Sigmoid colon (tissue), 7 donors: ENCODE measurements around the gene BAZ1B. TPM values are rescaled to one million over a fixed set of nuclear protein-coding genes. Genes with fewer than 3 reads are reported as not detected.
A peak's percentile ranks its signal among the peaks of the same experiment; 100 is the strongest.

ENCODE experiments used
- DNase-seq: peaks from one replicate; pipeline ENCODE4 v3.0.0-alpha.2; 2019
- H3K27ac ChIP-seq, 4 donors: fragments of 200-600 bp; sonication (generic); one replicate each; pipeline ENCODE4 v1.5.1; 2016 to 2019; ENCODE audit warnings: mild to moderate bottlenecking in 1 of 4
- H3K27me3 ChIP-seq, 3 donors: fragments of 200-600 bp; sonication (generic); one replicate each; pipeline ENCODE4 v1.5.1; 2019; ENCODE audit warnings: mild to moderate bottlenecking in 1 of 3
- H3K36me3 ChIP-seq, 4 donors: fragments of 200-600 bp; sonication (generic); one replicate each; pipeline ENCODE4 v1.5.1; 2016 to 2019
- H3K4me1 ChIP-seq, 4 donors: fragments of 200-600 bp; sonication (generic); one replicate each; pipeline ENCODE4 v1.5.1; 2017 to 2019
- H3K4me3 ChIP-seq, 4 donors: fragments of 200-600 bp; sonication (generic); one replicate each; pipeline ENCODE4 v1.5.1; 2017 to 2019; ENCODE audit warnings: mild to moderate bottlenecking in 2 of 4, moderate library complexity in 1 of 4
- H3K9me3 ChIP-seq, 4 donors: fragments of 200-600 bp in 3 of 4; sonication (generic) in 3 of 4; one replicate each; pipeline versions ENCODE4 v1.5.1 to v1.6.1; 2013 to 2019
- CTCF ChIP-seq, 4 experiments: fragments of 450-650 bp in 3 of 4; fragments of 200-600 bp in 1 of 4; IDR thresholded peaks; one replicate each; pipeline ENCODE4 v1.5.1; 2016 to 2019; ENCODE audit warnings: antibody characterized with exemption in 4 of 4, mild to moderate bottlenecking in 3 of 4, moderate library complexity in 2 of 4
- EP300 ChIP-seq, 4 donors: sonication (generic); formaldehyde crosslinking; IDR thresholded peaks; one replicate each; pipeline ENCODE4 v1.6.1; 2017; ENCODE audit warnings: antibody characterized with exemption in 4 of 4
- POLR2A ChIP-seq, 2 donors: fragments of 450-650 bp; IDR thresholded peaks; one replicate each; pipeline ENCODE4 v1.6.1; 2016; ENCODE audit warnings: antibody characterized with exemption in 2 of 2, mild to moderate bottlenecking in 2 of 2, moderate library complexity in 2 of 2
- POLR2AphosphoS5 ChIP-seq, 4 donors: sonication (generic); formaldehyde crosslinking; IDR thresholded peaks; one replicate each; pipeline ENCODE4 v1.6.1; 2017; ENCODE audit warnings: antibody characterized with exemption in 4 of 4
- WGBS, 2 donors: extraction: QIAGEN DNeasy Blood & Tissue Kit; methylation state at CpG; one replicate each; pipeline ENCODE4 v1.1.7; 2013; 5-methylcytosine and 5-hydroxymethylcytosine counted together
- intact Hi-C: fragments of 100-400 bp; cut with DNase I; formaldehyde crosslinking; loops from one replicate; pipeline ENCODE4 v1.15.1; 2023
- polyA plus RNA-seq, 3 donors: library from polyadenylated mRNA; stranded (reverse); fragments of 200-250 nt; gene quantifications; one replicate each; pipeline ENCODE4 v1.2.3, GENCODE V29; 2013
- total RNA-seq, 4 donors: library from RNA; depleted of rRNA; stranded (reverse); fragments of >200 nt; gene quantifications; one replicate each; pipeline ENCODE4 v1.1.0, GENCODE V29; 2016
- donor health status: healthy with polysubstance abuse.
- donor health status: Bipolar disorder and iron deficiency.
- donor health status: healthy.

The BAZ1B gene
- total and polyA plus RNA-seq, 7 donors: 13.8 to 67.3 (median 47.2) TPM

- no peak overlapping the region for H3K4me3 ChIP-seq
- H3K27ac ChIP-seq: no peak overlapping the region
- H3K4me1 ChIP-seq: peaks cover 0 to 7% (median 0%) of the 10 kb centered on the region in 4 donors
- intact Hi-C loops: no loop called here
- no peak for DNase-seq
- H3K9me3 ChIP-seq: no peaks in the 10 kb centered on the region
- no peak for TF ChIP-seq POLR2AphosphoS5 (IDR thresholded peaks at IDR 0.05)
- no peak for TF ChIP-seq CTCF (IDR thresholded peaks at IDR 0.05)
- TF ChIP-seq POLR2A (IDR thresholded peaks at IDR 0.05): no peak
- TF ChIP-seq EP300 (IDR thresholded peaks at IDR 0.05): no peak
- 76 to 78% methylated on average over 4 of the region's 4 CpGs for WGBS, 2 donors
- no peaks in the 10 kb centered on the region for H3K27me3 ChIP-seq
- H3K36me3 ChIP-seq: peaks cover 57 to 99% (median 80%) of the 10 kb centered on the region in 4 donors
These were observed 75.4 kb downstream of the BAZ1B start for GRCh38 chr7:73446682-73447081.

DNA sequence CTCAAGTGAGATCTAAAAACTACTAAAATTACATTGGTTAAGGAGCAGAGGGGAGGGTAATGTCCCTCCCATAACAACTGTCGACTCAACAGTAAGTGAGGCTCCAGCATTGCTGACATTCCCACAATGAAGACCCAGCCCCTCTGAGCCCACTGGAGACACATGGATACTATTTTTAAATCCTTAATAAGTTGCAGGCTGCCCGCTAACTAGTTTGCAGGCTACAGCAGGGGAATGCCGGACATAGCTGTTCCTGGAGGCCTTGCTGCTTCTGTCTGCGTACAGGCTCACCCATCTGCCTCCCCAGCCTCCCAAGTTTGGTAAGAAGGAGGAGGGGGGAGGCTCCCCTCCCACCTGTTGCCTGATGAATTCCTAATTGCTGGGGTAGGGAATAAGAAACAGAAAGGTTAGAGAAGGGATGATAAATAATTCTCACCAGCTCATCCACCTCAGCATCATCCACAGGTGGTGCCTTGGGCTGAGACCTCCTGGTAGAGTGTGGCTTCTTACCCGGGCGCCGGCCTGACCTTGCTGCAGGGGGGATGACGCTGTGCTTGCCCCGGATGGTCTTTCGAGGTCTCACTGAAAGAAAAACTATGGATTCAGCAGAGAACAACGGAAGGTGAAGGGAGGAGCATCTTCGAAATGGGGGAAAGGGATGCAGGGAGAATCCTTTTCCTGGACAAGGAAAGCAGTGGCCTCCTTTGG is 78.4 kb downstream of the BAZ1B start:
- peaks cover 48 to 99% (median 77%) of the 10 kb centered on the region in 4 donors for H3K36me3 ChIP-seq
- 95 to 96% methylated on average over 12 of the region's 12 CpGs for WGBS, 2 donors
- no peaks in the 10 kb centered on the region for H3K27me3 ChIP-seq
- no peak overlapping the region for H3K27ac ChIP-seq
- H3K4me1 ChIP-seq: peaks cover 0 to 7% (median 0%) of the 10 kb centered on the region in 4 donors
- no peaks in the 10 kb centered on the region for H3K9me3 ChIP-seq
- intact Hi-C loops: no loop called here
- DNase-seq: peak; percentile 17
- TF ChIP-seq POLR2A (IDR thresholded peaks at IDR 0.05) (no peak), CTCF (IDR thresholded peaks at IDR 0.05) (no peak), EP300 (IDR thresholded peaks at IDR 0.05) (no peak), POLR2AphosphoS5 (IDR thresholded peaks at IDR 0.05) (no peak)
- H3K4me3 ChIP-seq: no peak overlapping the region

GRCh38 chr7:73442903-73443500 is 79.1 kb downstream of the BAZ1B start:
- 90% methylated on average over 11 of the region's 11 CpGs for WGBS, 2 donors
- intact Hi-C loops: no loop called here

DNA sequence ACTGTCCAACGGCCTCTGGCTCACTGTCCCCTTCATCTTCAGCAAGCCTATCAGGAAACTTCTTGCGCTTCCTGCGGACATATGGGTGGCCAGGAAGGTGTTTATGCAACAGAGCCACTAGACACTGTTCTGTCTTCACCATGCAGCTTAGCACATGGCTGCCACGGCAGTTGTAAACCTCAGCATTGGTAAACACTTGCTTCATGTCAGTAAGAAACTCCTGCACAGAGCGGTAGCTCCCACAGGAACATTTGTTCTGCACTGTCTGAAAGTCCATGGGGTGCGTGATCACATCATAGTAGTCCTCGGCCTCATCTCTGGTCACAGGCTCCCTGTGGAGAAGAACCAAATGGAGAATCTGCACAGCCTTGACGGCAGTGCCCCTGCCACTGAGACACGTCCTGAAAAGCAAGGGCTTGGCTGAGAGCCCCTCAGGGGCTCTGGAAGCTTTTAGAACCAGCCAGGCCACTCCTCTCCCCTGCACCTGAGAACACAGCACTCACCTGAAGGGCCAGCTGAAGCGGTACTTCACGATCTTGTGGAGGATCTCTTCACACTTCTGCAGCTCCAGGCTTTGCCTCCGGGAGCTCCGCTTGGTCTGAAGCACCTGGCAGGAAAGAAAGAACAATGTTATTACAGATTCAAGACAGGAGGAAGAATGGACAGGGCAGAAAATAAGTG is 79.7 kb downstream of the BAZ1B start:
- H3K36me3 ChIP-seq: peaks cover 36 to 85% (median 64%) of the 10 kb centered on the region in 4 donors
- no peaks in the 10 kb centered on the region for H3K9me3 ChIP-seq
- no peaks in the 10 kb centered on the region for H3K27me3 ChIP-seq
- TF ChIP-seq POLR2A (IDR thresholded peaks at IDR 0.05) (no peak), CTCF (IDR thresholded peaks at IDR 0.05) (no peak), EP300 (IDR thresholded peaks at IDR 0.05) (no peak), POLR2AphosphoS5 (IDR thresholded peaks at IDR 0.05) (no peak)
- 92 to 93% methylated on average over 13 of the region's 13 CpGs for WGBS, 2 donors
- peak; percentile 38 for DNase-seq
- H3K27ac ChIP-seq: no peak overlapping the region
- H3K4me3 ChIP-seq: no peak overlapping the region
- H3K4me1 ChIP-seq: peaks cover 0 to 7% (median 0%) of the 10 kb centered on the region in 4 donors
- intact Hi-C loops: no loop called here

More at GRCh38 chr7:73442903-73443500, 79.1 kb downstream of the BAZ1B start:
- DNase-seq: peak; percentile 46
- Histone ChIP-seq H3K4me1 (peaks cover 0 to 7% (median 0%) of the 10 kb centered on the region in 4 donors), H3K27me3 (no peaks in the 10 kb centered on the region), H3K27ac (no peak overlapping the region), H3K9me3 (no peaks in the 10 kb centered on the region), H3K4me3 (no peak overlapping the region), H3K36me3 (peaks cover 41 to 92% (median 70%) of the 10 kb centered on the region in 4 donors)
- TF ChIP-seq POLR2AphosphoS5 (IDR thresholded peaks at IDR 0.05) (no peak), CTCF (IDR thresholded peaks at IDR 0.05) (no peak), EP300 (IDR thresholded peaks at IDR 0.05) (no peak)
